Neural cell (in vitro differentiated cells): ENCODE data around the gene DSCAML1. TPM values are rescaled to one million over a fixed set of nuclear protein-coding genes. Genes with fewer than 3 reads are reported as not detected.

ENCODE experiments used
- H2AFZ ChIP-seq: fragments of 200-600, 300-800 bp; sonication (generic), shearing (Covaris generic); 2 replicates; pipeline ENCODE4 v1.6.0; 2014; ENCODE audit warnings: low read depth, mild to moderate bottlenecking, antibody characterized with exemption, low read length, moderate library complexity
- H3F3A ChIP-seq: fragments of 200-600 bp; shearing (Covaris generic); 2 replicates; pipeline ENCODE4 v1.6.1; 2016; ENCODE audit warnings: mild to moderate bottlenecking, moderate library complexity, mixed read lengths, antibody characterized with exemption, low read length; ENCODE audit not compliant: insufficient read depth, poor library complexity, severe bottlenecking
- H3K27ac ChIP-seq: fragments of 200-600, 300-800 bp; sonication (generic), shearing (Covaris generic); 2 replicates; pipeline ENCODE4 v1.5.1; 2014; ENCODE audit warnings: mild to moderate bottlenecking, low read length, moderate library complexity
- H3K27me3 ChIP-seq: fragments of 300-800, 200-600 bp; sonication (generic), shearing (Covaris generic); 2 replicates; pipeline ENCODE4 v1.6.0; 2014; ENCODE audit warnings: mild to moderate bottlenecking, low read depth, low read length, moderate library complexity; ENCODE audit not compliant: insufficient read depth
- H3K36me3 ChIP-seq: fragments of 300-800, 200-600 bp; sonication (generic), shearing (Covaris generic); 2 replicates; pipeline ENCODE4 v1.5.1; 2014; ENCODE audit warnings: mild to moderate bottlenecking, antibody characterized with exemption, low read length, moderate library complexity; ENCODE audit not compliant: insufficient read depth
- H3K4me2 ChIP-seq: fragments of 300-800, 200-600 bp; sonication (generic), shearing (Covaris generic); 2 replicates; pipeline ENCODE4 v1.6.0; 2014; ENCODE audit warnings: mild to moderate bottlenecking, low read length
- H3K4me3 ChIP-seq: fragments of 300-800, 200-600 bp; sonication (generic), shearing (Covaris generic); 2 replicates; pipeline ENCODE4 v1.5.1; 2014; ENCODE audit warnings: mild to moderate bottlenecking, low read length, moderate library complexity
- H3K79me2 ChIP-seq: fragments of 200-600 bp; shearing (Covaris generic); replicated peaks from 2 replicates; pipeline ENCODE4 v1.6.0; 2014; ENCODE audit warnings: mild to moderate bottlenecking, low read length, moderate library complexity; ENCODE audit not compliant: insufficient read depth
- H3K9ac ChIP-seq: fragments of 300-800, 200-600 bp; sonication (generic), shearing (Covaris generic); 2 replicates; pipeline ENCODE4 v1.6.1; 2016; ENCODE audit warnings: mild to moderate bottlenecking, low read length, mixed read lengths
- H3K9me2 ChIP-seq: fragments of 200-600 bp; shearing (Covaris generic); 2 replicates; pipeline ENCODE4 v1.6.1; 2016; ENCODE audit warnings: mild to moderate bottlenecking, low read length, mixed read lengths; ENCODE audit not compliant: insufficient read depth
- H3K9me3 ChIP-seq: fragments of 200-600, 300-800 bp; sonication (generic), shearing (Covaris generic); 2 replicates; pipeline ENCODE4 v1.6.1; 2016; ENCODE audit warnings: mild to moderate bottlenecking, mixed run types, low read length, moderate library complexity, mixed read lengths
- H4K20me1 ChIP-seq: fragments of 200-600 bp; shearing (Covaris generic); 2 replicates; pipeline ENCODE4 v1.6.1; 2016; ENCODE audit warnings: mild to moderate bottlenecking, mixed run types; ENCODE audit not compliant: insufficient read depth
- EP300 ChIP-seq: fragments of 450-650 bp; conservative IDR thresholded peaks from 2 replicates; pipeline ENCODE4 v1.6.1; 2014; ENCODE audit warnings: antibody characterized with exemption, mild to moderate bottlenecking, moderate library complexity; ENCODE audit not compliant: poor library complexity, severe bottlenecking
- EZH2 ChIP-seq: fragments of 200-600, 300-800 bp; shearing (Covaris generic), sonication (generic); IDR thresholded peaks from 2 replicates; pipeline ENCODE4 v1.6.1; 2014; ENCODE audit warnings: antibody characterized with exemption, low read length, borderline replicate concordance, mild to moderate bottlenecking; ENCODE audit not compliant: insufficient read depth, poor library complexity, severe bottlenecking
- RAD21 ChIP-seq: fragments of 450-650 bp; conservative IDR thresholded peaks from 2 replicates; pipeline ENCODE4 v1.6.1; 2014; ENCODE audit warnings: antibody characterized with exemption, mild to moderate bottlenecking, moderate library complexity
- REST ChIP-seq: IDR thresholded peaks from 2 replicates; pipeline ENCODE4 v1.6.1; 2012; ENCODE audit warnings: borderline replicate concordance
- SMC3 ChIP-seq: fragments of 450-650 bp; conservative IDR thresholded peaks from 2 replicates; pipeline ENCODE4 v1.6.1; 2014; ENCODE audit warnings: antibody characterized with exemption, mild to moderate bottlenecking, moderate library complexity; ENCODE audit not compliant: poor library complexity
- TAF1 ChIP-seq: IDR thresholded peaks from 2 replicates; pipeline ENCODE4 v1.6.1; 2012; ENCODE audit warnings: low read depth
- polyA plus RNA-seq: library from polyadenylated mRNA; depleted of rRNA; stranded (reverse); fragments of >200 nt; gene quantifications from 2 replicates; pipeline ENCODE4 v1.2.3, GENCODE V29; 2014
- TF ChIP-seq, protein P1 (sequence below): fragments of 450-650 bp; IDR thresholded peaks from 2 replicates; pipeline ENCODE4 v1.5.1; 2014; ENCODE audit warnings: antibody characterized with exemption, mild to moderate bottlenecking, moderate library complexity; ENCODE audit not compliant: poor library complexity, severe bottlenecking

DSCAML1 gene
- polyA plus RNA-seq, 1 donor from 2014 or later, result 1.3 TPM

GRCh38 chr11:117640041-117640440 is 157.0 kb downstream of the DSCAML1 start:
- no peaks in the 10 kb centered on the region for H3K36me3 ChIP-seq
- no peak for TF ChIP-seq RAD21
- no peak for TF ChIP-seq EP300
- no peak for TF ChIP-seq REST
- no peak for TF ChIP-seq EZH2
- TF ChIP-seq, protein P1, sequence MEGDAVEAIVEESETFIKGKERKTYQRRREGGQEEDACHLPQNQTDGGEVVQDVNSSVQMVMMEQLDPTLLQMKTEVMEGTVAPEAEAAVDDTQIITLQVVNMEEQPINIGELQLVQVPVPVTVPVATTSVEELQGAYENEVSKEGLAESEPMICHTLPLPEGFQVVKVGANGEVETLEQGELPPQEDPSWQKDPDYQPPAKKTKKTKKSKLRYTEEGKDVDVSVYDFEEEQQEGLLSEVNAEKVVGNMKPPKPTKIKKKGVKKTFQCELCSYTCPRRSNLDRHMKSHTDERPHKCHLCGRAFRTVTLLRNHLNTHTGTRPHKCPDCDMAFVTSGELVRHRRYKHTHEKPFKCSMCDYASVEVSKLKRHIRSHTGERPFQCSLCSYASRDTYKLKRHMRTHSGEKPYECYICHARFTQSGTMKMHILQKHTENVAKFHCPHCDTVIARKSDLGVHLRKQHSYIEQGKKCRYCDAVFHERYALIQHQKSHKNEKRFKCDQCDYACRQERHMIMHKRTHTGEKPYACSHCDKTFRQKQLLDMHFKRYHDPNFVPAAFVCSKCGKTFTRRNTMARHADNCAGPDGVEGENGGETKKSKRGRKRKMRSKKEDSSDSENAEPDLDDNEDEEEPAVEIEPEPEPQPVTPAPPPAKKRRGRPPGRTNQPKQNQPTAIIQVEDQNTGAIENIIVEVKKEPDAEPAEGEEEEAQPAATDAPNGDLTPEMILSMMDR, result no peak
- no peak for TF ChIP-seq SMC3
- TF ChIP-seq TAF1, result no peak
- no peaks in the 10 kb centered on the region for H3K79me2 ChIP-seq
- no peak overlapping the region for H3K27ac ChIP-seq
- no peak overlapping the region for H3K4me3 ChIP-seq
- no peaks in the 10 kb centered on the region for H3K9me2 ChIP-seq
- H3F3A ChIP-seq, result no peaks in the 10 kb centered on the region
- H3K27me3 ChIP-seq, result no peaks in the 10 kb centered on the region
- no peak overlapping the region for H3K9ac ChIP-seq
- H3K4me2 ChIP-seq, result no peak overlapping the region
- no peak overlapping the region for H2AFZ ChIP-seq
- H3K9me3 ChIP-seq, result no peaks in the 10 kb centered on the region
- no peaks in the 10 kb centered on the region for H4K20me1 ChIP-seq

- no peaks in the 10 kb centered on the region for H3K36me3 ChIP-seq
- TF ChIP-seq REST, result no peak
- no peak for TF ChIP-seq SMC3
- no peak for TF ChIP-seq EZH2
- no peak overlapping the region for H3K4me2 ChIP-seq
- H3K4me3 ChIP-seq, result no peak overlapping the region
- no peaks in the 10 kb centered on the region for H4K20me1 ChIP-seq
- H2AFZ ChIP-seq, result no peak overlapping the region
- no peaks in the 10 kb centered on the region for H3F3A ChIP-seq
- H3K9ac ChIP-seq, result no peak overlapping the region
- no peaks in the 10 kb centered on the region for H3K9me2 ChIP-seq
- H3K27ac ChIP-seq, result no peak overlapping the region
- H3K9me3 ChIP-seq, result no peaks in the 10 kb centered on the region
- no peaks in the 10 kb centered on the region for H3K27me3 ChIP-seq
- H3K79me2 ChIP-seq, result no peaks in the 10 kb centered on the region
Measured at GRCh38 chr11:117639601-117640000, 157.4 kb downstream of the DSCAML1 start.
